HepG2 (cell line): ENCODE results near the gene RPA1. TPM values are rescaled to one million over a fixed set of nuclear protein-coding genes. Genes with fewer than 3 reads are reported as not detected.

Source experiments
- ATAC-seq: fragments of 200-7000 bp; cut with Tn5 transposase; 3 replicates; pipeline ENCODE4 v1.9.1; 2020; ENCODE audit warnings: mild to moderate bottlenecking, moderate library complexity
- BruUV-seq: library from RNA; stranded (reverse); fragments of 400-500 nt; replicated peaks from 2 replicates; lab custom pipeline; 2021; lab: Mats Ljungman, UMichigan
- CTCF ChIA-PET: fragments of 300-600 bp; formaldehyde crosslinking; extraction: SDS; loops from one replicate; lab custom pipeline; 2021; ENCODE audit warnings: low total read pairs, inconsistent platforms, low intra/inter-chr PET ratio; lab: Yijun Ruan, JAX
- POLR2A ChIA-PET: fragments of 350-600 bp; sonication (Branson Sonifier 250); formaldehyde crosslinking; loops from one replicate; lab custom pipeline; 2020; ENCODE audit warnings: antibody characterized with exemption, inconsistent platforms; lab: Yijun Ruan, JAX
- DNase-seq: peaks from one replicate; pipeline ENCODE4 v3.0.0-alpha.2; 2015; ENCODE audit warnings: low spot score
- FAIRE-seq: peaks from 3 replicates; lab custom pipeline; 2011; peaks lifted over from hg19 to GRCh38; lab: Jason Lieb, UNC
- H2AFZ ChIP-seq: one replicate; pipeline ENCODE4 v1.6.1; 2011; ENCODE audit warnings: low read length, inconsistent platforms
- H3K27ac ChIP-seq: fragments of 300-600 bp; 3 replicates; pipeline ENCODE4 v1.8.0; 2011; ENCODE audit warnings: mixed run types, mild to moderate bottlenecking, mixed read lengths, low read length, inconsistent platforms; ENCODE audit not compliant: insufficient read depth; ENCODE audit errors: extremely low read length
- H3K27me3 ChIP-seq, 2 experiments: fragments of 200-600 bp in 1 of 2; 2 replicates in 1 of 2; 3 replicates in 1 of 2; pipeline versions ENCODE4 v1.6.0 to v1.8.0; 2011; ENCODE audit warnings: low read length in 2 of 2, mild to moderate bottlenecking in 2 of 2, moderate library complexity in 2 of 2, inconsistent platforms in 1 of 2; ENCODE audit not compliant: insufficient read depth in 2 of 2, control insufficient read depth in 1 of 2
- H3K36me3 ChIP-seq, 2 experiments: fragments of 200-600 bp in 1 of 2; replicated peaks in 1 of 2; 2 replicates in 1 of 2; 3 replicates in 1 of 2; pipeline versions ENCODE4 v1.5.1 to v1.8.0; 2011; ENCODE audit warnings: low read length in 2 of 2, inconsistent platforms in 1 of 2; ENCODE audit not compliant: insufficient read depth in 2 of 2, control insufficient read depth in 1 of 2
- H3K4me1 ChIP-seq: 2 replicates; pipeline ENCODE4 v1.5.1; 2012; ENCODE audit warnings: low read length, inconsistent platforms; ENCODE audit not compliant: insufficient read depth
- H3K4me2 ChIP-seq: 2 replicates; pipeline ENCODE4 v1.6.0; 2011; ENCODE audit warnings: low read depth, low read length, inconsistent platforms
- H3K4me3 ChIP-seq, 3 experiments: fragments of 200-600 bp in 1 of 3; sonication (generic), shearing (Covaris generic) in 1 of 3; replicated peaks in 1 of 3; 2 replicates each; pipeline ENCODE4 v1.5.1; 2011 to 2016; ENCODE audit warnings: low read length in 3 of 3, inconsistent platforms in 2 of 3, low read depth in 2 of 3, mild to moderate bottlenecking in 2 of 3, control low read depth in 1 of 3, mixed read lengths in 1 of 3; ENCODE audit not compliant: insufficient read depth in 1 of 3
- H3K79me2 ChIP-seq: one replicate; pipeline ENCODE4 v1.6.1; 2011; ENCODE audit warnings: low read length, inconsistent platforms; ENCODE audit not compliant: insufficient read depth
- H3K9ac ChIP-seq: 2 replicates; pipeline ENCODE4 v1.6.0; 2011; ENCODE audit warnings: mild to moderate bottlenecking, low read depth, low read length, inconsistent platforms; ENCODE audit not compliant: insufficient read depth
- H3K9me3 ChIP-seq: 2 replicates; pipeline ENCODE4 v1.5.1; 2012; ENCODE audit warnings: mild to moderate bottlenecking, low read length
- H4K20me1 ChIP-seq: 2 replicates; pipeline ENCODE4 v1.6.0; 2011; ENCODE audit warnings: inconsistent platforms, mild to moderate bottlenecking, low read length, moderate library complexity; ENCODE audit not compliant: insufficient read depth
- BRD4 ChIP-seq: sonication (generic); formaldehyde crosslinking; IDR thresholded peaks from 2 replicates; pipeline ENCODE4 v1.4.0; 2020; ENCODE audit warnings: missing genetic modification reagents
- GZF1 ChIP-seq: sonication (generic); formaldehyde crosslinking; IDR thresholded peaks from 2 replicates; pipeline ENCODE4 v1.5.1; 2020; ENCODE audit warnings: mild to moderate bottlenecking, missing genetic modification reagents
- HNF1A ChIP-seq, 2 experiments: sonication (generic) in 1 of 2; formaldehyde crosslinking in 1 of 2; IDR thresholded peaks; 2 replicates each; pipeline versions ENCODE4 v1.4.0 to v1.6.1; 2016 to 2020; ENCODE audit warnings: borderline replicate concordance in 1 of 2, low read depth in 1 of 2, mild to moderate bottlenecking in 1 of 2, missing genetic modification reagents in 1 of 2
- MIER3 ChIP-seq: IDR thresholded peaks from 2 replicates; pipeline ENCODE4 v1.6.1; 2016; ENCODE audit warnings: missing compliant biosample characterization, borderline replicate concordance
- STAT6 ChIP-seq: sonication (generic); formaldehyde crosslinking; IDR thresholded peaks from 2 replicates; pipeline ENCODE4 v1.4.0; 2020; ENCODE audit warnings: missing genetic modification reagents, mild to moderate bottlenecking, borderline replicate concordance
- TCF12 ChIP-seq, 2 experiments: fragments of 450-650 bp in 1 of 2; sonication (generic) in 1 of 2; formaldehyde crosslinking in 1 of 2; IDR thresholded peaks; 2 replicates each; pipeline versions ENCODE4 v1.6.1 to v1.8.0; 2017 to 2022; ENCODE audit warnings: antibody characterized with exemption in 1 of 2, mild to moderate bottlenecking in 1 of 2, missing genetic modification reagents in 1 of 2, moderate library complexity in 1 of 2
- TFDP2 ChIP-seq: sonication (generic); formaldehyde crosslinking; IDR thresholded peaks from 2 replicates; pipeline ENCODE4 v1.4.0; 2020; ENCODE audit warnings: missing genetic modification reagents
- ZNF10 ChIP-seq: sonication (generic); formaldehyde crosslinking; IDR thresholded peaks from 2 replicates; pipeline ENCODE4 v1.4.0; 2020; ENCODE audit warnings: mild to moderate bottlenecking, low read depth, missing genetic modification reagents, borderline replicate concordance
- ZNF615 ChIP-seq: sonication (generic); formaldehyde crosslinking; IDR thresholded peaks from 2 replicates; pipeline ENCODE4 v1.5.0; 2020; ENCODE audit warnings: mild to moderate bottlenecking, missing genetic modification reagents, borderline replicate concordance
- ZNF746 ChIP-seq: sonication (generic); formaldehyde crosslinking; IDR thresholded peaks from 2 replicates; pipeline ENCODE4 v1.8.0; 2022; ENCODE audit warnings: mild to moderate bottlenecking, missing genetic modification reagents
- ZSCAN30 ChIP-seq: sonication (generic); formaldehyde crosslinking; IDR thresholded peaks from 2 replicates; pipeline ENCODE4 v1.5.0; 2020; ENCODE audit warnings: mild to moderate bottlenecking, missing genetic modification reagents
- WGBS: methylation state at CpG from one replicate; pipeline ENCODE4 v1.1.6; 2017; ENCODE audit warnings: low lambda C conversion rate; 5-methylcytosine and 5-hydroxymethylcytosine counted together
- in situ Hi-C: cut with HindIII; loops from 2 replicates; pipeline ENCODE4 v1.10.0; 2017; ENCODE audit warnings: low pct_unique_long_range_greater_than_20kb; ENCODE audit not compliant: extremely low pct_ligation_motif_present
- intact Hi-C: fragments of 100-400 bp; cut with micrococcal nuclease; formaldehyde crosslinking; loops from one replicate; pipeline ENCODE4 v1.10.0; 2022; ENCODE audit not compliant: unreplicated experiment
- polyA plus RNA-seq, 8 experiments: library from polyadenylated mRNA; depleted of rRNA in 3 of 8; stranded (reverse) in 7 of 8; unstranded in 1 of 8; fragments of >200 nt; fragmentation: Illumina TruSeq in 4 of 8; extraction: Trizol in 4 of 8; gene quantifications; 2 replicates each; pipeline versions ENCODE4 v1.2.1 to v1.2.3, GENCODE V29; 2011 to 2016; ENCODE audit warnings: low read depth in 4 of 8, missing spikeins in 1 of 8, mixed read lengths in 1 of 8; ENCODE audit not compliant: insufficient read depth in 1 of 8
- total RNA-seq, 5 experiments: library from RNA; depleted of rRNA; stranded (reverse); fragments of >200 nt; fragmentation: Illumina TruSeq; extraction: Trizol; gene quantifications; 2 replicates each; pipeline ENCODE4 v1.2.3, GENCODE V29; 2016; ENCODE audit warnings: low read depth in 1 of 5

The RPA1 gene
- total and polyA plus RNA-seq, 2 of the 13 experiments (the other 11 are each of a cell fraction or from before 2014, with no cell fraction given): 13.9 to 37.6 TPM

- TF ChIP-seq STAT6 (CRISPR knock-in tag): no peak
These were observed 42.4 kb downstream of the RPA1 start (continued) for GRCh38 chr17:1872254-1872653.

- Histone ChIP-seq H3K36me3 (peaks cover 7 to 53% of the 10 kb centered on the region in 2 experiments), H3K9me3 (no peaks in the 10 kb centered on the region), H3K27ac (no peak overlapping the region), H3K4me2 (no peak overlapping the region), H3K79me2 (no peaks in the 10 kb centered on the region), H3K27me3 (no peaks in the 10 kb centered on the region), H3K9ac (no peak overlapping the region), H2AFZ (no peak overlapping the region), H4K20me1 (no peaks in the 10 kb centered on the region), H3K4me3 (no peak overlapping the region), H3K4me1 (no peaks in the 10 kb centered on the region)
- ChIA-PET POLR2A (no interaction called here), CTCF (no interaction called here)
- intact Hi-C loops: loop anchor here (5.0 kb wide), 1 partner anchor 369 kb away; no protein-coding TSS in a partner anchor
- ATAC-seq (no peak), FAIRE-seq (no peak), DNase-seq (no peak)
- no TSS peak for BruUV-seq
- WGBS: 97% methylated on average over 4 of the region's 4 CpGs
- in situ Hi-C loops: no loop called here
- TF ChIP-seq ZSCAN30 (CRISPR knock-in tag): no peak
- TF ChIP-seq TCF12 (IDR thresholded peaks at IDR 0.05): no peak
- TF ChIP-seq TCF12 (CRISPR knock-in tag; IDR thresholded peaks at IDR 0.05): no peak
- no peak for TF ChIP-seq BRD4 (CRISPR knock-in tag)
- TF ChIP-seq HNF1A (IDR thresholded peaks at IDR 0.05; ENCODE audit: low read depth): no peak
- no peak for TF ChIP-seq HNF1A (CRISPR knock-in tag; IDR thresholded peaks at IDR 0.05; ENCODE audit: borderline replicate concordance)
- TF ChIP-seq MIER3 (CRISPR knock-in tag): no peak
- no peak for TF ChIP-seq ZNF746
- no peak for TF ChIP-seq ZNF615
- TF ChIP-seq ZNF10: no peak
- TF ChIP-seq TFDP2 (CRISPR knock-in tag): no peak
- no peak for TF ChIP-seq GZF1 (CRISPR knock-in tag)
These were observed 43.2 kb downstream of the RPA1 start for GRCh38 chr17:1872976-1873375.
